K562 (cell line): ENCODE data around the gene KANK2.

Experiments used
- FOXM1 ChIP-seq, 2 experiments: fragments of 450-650 bp in 1 of 2; sonication (generic) in 1 of 2; formaldehyde crosslinking in 1 of 2; IDR thresholded peaks; 2 replicates each; pipeline versions ENCODE4 v1.6.1 to v1.9.0; 2017 to 2022; ENCODE audit warnings: low read depth in 2 of 2, mild to moderate bottlenecking in 2 of 2, missing genetic modification reagents in 1 of 2, moderate library complexity in 1 of 2
- MAZ ChIP-seq, 2 experiments: fragments of 450-650 bp in 1 of 2; sonication (generic) in 1 of 2; formaldehyde crosslinking; IDR thresholded peaks in 1 of 2; conservative IDR thresholded peaks in 1 of 2; 2 replicates each; pipeline versions ENCODE4 v1.4.0 to v1.5.0; 2020; ENCODE audit warnings: mild to moderate bottlenecking in 1 of 2, missing genetic modification reagents in 1 of 2
- NFE2L1 ChIP-seq: fragments of 450-650 bp; IDR thresholded peaks from 2 replicates; pipeline ENCODE4 v1.6.1; 2016; ENCODE audit warnings: missing genetic modification characterization, low read depth, mild to moderate bottlenecking, missing compliant biosample characterization, moderate library complexity, borderline replicate concordance
- SIN3A ChIP-seq, 2 experiments: fragments of 150-350 bp in 1 of 2; IDR thresholded peaks; 2 replicates each; pipeline ENCODE4 v1.6.1; 2011 to 2016; ENCODE audit warnings: borderline replicate concordance in 2 of 2, low read depth in 2 of 2, low read length in 2 of 2, mild to moderate bottlenecking in 2 of 2, moderate library complexity in 2 of 2; ENCODE audit not compliant: control insufficient read depth in 1 of 2
- SRSF1 ChIP-seq: fragments of 200-400 bp; formaldehyde crosslinking; IDR thresholded peaks from 2 replicates; pipeline ENCODE4 v1.6.1; 2017; ENCODE audit warnings: mild to moderate bottlenecking, low read depth, low read length, moderate library complexity
- TF ChIP-seq, protein P1 (sequence below): sonication (generic); formaldehyde crosslinking; IDR thresholded peaks from 2 replicates; pipeline ENCODE4 v1.8.0; 2023; ENCODE audit warnings: missing genetic modification reagents, mild to moderate bottlenecking, borderline replicate concordance
- TF ChIP-seq, protein P2 (sequence below): IDR thresholded peaks from 3 replicates; pipeline ENCODE4 v1.6.1; 2011; ENCODE audit warnings: borderline replicate concordance, mild to moderate bottlenecking; ENCODE audit not compliant: insufficient read length, insufficient read depth
- TF ChIP-seq, protein P3 (sequence below), 3 experiments: IDR thresholded peaks in 2 of 3; conservative IDR thresholded peaks in 1 of 3; 2 replicates each; pipeline ENCODE4 v1.5.1; 2011 to 2012; ENCODE audit warnings: low read length in 3 of 3, mild to moderate bottlenecking in 3 of 3, control low read depth in 2 of 3, improper control_type of control experiment in 1 of 3, inconsistent platforms in 1 of 3, low read depth in 1 of 3, mixed read lengths in 1 of 3, moderate library complexity in 1 of 3; ENCODE audit not compliant: insufficient read depth in 2 of 3
- TF ChIP-seq, protein P4 (sequence below), 2 experiments: IDR thresholded peaks; 2 replicates each; pipeline ENCODE4 v1.6.1; 2012; ENCODE audit warnings: improper control_type of control experiment in 2 of 2, low read depth in 2 of 2, low read length in 2 of 2, borderline replicate concordance in 1 of 2

DNA sequence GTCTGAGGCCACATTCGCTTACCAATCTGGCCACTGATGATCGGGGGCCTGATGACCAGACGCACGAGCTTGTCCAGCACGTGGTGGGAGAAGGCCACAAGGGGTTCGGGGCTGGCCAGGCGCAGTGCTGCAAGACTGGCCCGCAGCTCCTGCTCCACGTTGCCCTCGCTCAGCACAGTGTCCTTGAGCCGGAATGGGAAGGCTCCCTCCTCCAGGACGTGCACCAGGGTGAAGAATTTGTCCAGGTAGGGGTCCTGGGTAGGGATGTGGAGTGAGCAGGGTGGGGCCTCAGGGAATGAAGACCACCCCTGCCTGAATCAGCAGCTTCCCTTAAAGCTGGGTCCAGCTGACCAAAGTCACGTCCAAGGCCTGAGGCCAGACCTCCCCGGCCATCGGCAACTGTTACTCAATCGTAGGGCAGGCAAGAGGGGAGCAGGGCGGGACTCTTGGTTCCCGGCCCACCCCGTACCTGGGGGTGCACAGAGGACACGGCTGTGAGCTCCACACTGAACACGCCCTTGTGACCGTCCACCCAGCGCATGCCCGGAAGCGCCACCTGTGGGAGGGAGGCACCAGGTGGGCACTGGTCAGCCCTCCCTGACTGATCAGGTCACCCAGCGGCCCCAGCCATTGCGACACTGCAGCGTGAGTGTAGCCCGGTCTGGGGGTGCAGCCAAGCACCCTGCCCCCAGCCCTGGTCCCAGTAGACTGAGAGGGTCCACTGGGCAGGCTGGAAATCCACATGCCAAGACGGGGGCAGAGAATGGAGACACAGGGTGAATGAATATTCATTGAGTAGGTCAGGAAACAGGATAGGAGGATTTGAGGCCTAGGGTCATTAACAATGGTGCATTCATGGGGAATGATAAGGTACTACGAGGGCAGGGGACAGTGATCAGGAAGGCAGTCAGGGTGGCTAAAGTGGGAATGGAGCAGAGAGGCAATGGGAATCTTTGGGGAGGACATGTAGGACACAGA is 39.3 kb upstream of the KANK2 start:
- TF ChIP-seq NFE2L1 (tag) (no peak), SRSF1 (no peak), SIN3A (IDR thresholded peaks at IDR 0.05; ENCODE audit: borderline replicate concordance in 2 of 2, control insufficient read depth in 1 of 2, low read depth in 2 of 2, low read length in 2 of 2) (no peak), FOXM1 (IDR thresholded peaks at IDR 0.05; ENCODE audit: low read depth) (no peak), FOXM1 (CRISPR knock-in tag; IDR thresholded peaks at IDR 0.05; ENCODE audit: low read depth) (no peak), MAZ (CRISPR knock-in tag; conservative IDR thresholded peaks at IDR 0.05 in 1 of 2, IDR thresholded peaks at IDR 0.05 in 1 of 2) (no peak)
- TF ChIP-seq, protein P1, sequence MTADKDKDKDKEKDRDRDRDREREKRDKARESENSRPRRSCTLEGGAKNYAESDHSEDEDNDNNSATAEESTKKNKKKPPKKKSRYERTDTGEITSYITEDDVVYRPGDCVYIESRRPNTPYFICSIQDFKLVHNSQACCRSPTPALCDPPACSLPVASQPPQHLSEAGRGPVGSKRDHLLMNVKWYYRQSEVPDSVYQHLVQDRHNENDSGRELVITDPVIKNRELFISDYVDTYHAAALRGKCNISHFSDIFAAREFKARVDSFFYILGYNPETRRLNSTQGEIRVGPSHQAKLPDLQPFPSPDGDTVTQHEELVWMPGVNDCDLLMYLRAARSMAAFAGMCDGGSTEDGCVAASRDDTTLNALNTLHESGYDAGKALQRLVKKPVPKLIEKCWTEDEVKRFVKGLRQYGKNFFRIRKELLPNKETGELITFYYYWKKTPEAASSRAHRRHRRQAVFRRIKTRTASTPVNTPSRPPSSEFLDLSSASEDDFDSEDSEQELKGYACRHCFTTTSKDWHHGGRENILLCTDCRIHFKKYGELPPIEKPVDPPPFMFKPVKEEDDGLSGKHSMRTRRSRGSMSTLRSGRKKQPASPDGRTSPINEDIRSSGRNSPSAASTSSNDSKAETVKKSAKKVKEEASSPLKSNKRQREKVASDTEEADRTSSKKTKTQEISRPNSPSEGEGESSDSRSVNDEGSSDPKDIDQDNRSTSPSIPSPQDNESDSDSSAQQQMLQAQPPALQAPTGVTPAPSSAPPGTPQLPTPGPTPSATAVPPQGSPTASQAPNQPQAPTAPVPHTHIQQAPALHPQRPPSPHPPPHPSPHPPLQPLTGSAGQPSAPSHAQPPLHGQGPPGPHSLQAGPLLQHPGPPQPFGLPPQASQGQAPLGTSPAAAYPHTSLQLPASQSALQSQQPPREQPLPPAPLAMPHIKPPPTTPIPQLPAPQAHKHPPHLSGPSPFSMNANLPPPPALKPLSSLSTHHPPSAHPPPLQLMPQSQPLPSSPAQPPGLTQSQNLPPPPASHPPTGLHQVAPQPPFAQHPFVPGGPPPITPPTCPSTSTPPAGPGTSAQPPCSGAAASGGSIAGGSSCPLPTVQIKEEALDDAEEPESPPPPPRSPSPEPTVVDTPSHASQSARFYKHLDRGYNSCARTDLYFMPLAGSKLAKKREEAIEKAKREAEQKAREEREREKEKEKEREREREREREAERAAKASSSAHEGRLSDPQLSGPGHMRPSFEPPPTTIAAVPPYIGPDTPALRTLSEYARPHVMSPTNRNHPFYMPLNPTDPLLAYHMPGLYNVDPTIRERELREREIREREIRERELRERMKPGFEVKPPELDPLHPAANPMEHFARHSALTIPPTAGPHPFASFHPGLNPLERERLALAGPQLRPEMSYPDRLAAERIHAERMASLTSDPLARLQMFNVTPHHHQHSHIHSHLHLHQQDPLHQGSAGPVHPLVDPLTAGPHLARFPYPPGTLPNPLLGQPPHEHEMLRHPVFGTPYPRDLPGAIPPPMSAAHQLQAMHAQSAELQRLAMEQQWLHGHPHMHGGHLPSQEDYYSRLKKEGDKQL (CRISPR knock-in tag), result no peak
- TF ChIP-seq, protein P2, sequence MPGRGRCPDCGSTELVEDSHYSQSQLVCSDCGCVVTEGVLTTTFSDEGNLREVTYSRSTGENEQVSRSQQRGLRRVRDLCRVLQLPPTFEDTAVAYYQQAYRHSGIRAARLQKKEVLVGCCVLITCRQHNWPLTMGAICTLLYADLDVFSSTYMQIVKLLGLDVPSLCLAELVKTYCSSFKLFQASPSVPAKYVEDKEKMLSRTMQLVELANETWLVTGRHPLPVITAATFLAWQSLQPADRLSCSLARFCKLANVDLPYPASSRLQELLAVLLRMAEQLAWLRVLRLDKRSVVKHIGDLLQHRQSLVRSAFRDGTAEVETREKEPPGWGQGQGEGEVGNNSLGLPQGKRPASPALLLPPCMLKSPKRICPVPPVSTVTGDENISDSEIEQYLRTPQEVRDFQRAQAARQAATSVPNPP, result no peak
- TF ChIP-seq, protein P3, sequence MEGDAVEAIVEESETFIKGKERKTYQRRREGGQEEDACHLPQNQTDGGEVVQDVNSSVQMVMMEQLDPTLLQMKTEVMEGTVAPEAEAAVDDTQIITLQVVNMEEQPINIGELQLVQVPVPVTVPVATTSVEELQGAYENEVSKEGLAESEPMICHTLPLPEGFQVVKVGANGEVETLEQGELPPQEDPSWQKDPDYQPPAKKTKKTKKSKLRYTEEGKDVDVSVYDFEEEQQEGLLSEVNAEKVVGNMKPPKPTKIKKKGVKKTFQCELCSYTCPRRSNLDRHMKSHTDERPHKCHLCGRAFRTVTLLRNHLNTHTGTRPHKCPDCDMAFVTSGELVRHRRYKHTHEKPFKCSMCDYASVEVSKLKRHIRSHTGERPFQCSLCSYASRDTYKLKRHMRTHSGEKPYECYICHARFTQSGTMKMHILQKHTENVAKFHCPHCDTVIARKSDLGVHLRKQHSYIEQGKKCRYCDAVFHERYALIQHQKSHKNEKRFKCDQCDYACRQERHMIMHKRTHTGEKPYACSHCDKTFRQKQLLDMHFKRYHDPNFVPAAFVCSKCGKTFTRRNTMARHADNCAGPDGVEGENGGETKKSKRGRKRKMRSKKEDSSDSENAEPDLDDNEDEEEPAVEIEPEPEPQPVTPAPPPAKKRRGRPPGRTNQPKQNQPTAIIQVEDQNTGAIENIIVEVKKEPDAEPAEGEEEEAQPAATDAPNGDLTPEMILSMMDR (IDR thresholded peaks at IDR 0.05 in 2 of 3, conservative IDR thresholded peaks at IDR 0.05 in 1 of 3; ENCODE audit: insufficient read depth in 2 of 3, low read depth in 1 of 3, low read length in 3 of 3), result no peak
- TF ChIP-seq, protein P4, sequence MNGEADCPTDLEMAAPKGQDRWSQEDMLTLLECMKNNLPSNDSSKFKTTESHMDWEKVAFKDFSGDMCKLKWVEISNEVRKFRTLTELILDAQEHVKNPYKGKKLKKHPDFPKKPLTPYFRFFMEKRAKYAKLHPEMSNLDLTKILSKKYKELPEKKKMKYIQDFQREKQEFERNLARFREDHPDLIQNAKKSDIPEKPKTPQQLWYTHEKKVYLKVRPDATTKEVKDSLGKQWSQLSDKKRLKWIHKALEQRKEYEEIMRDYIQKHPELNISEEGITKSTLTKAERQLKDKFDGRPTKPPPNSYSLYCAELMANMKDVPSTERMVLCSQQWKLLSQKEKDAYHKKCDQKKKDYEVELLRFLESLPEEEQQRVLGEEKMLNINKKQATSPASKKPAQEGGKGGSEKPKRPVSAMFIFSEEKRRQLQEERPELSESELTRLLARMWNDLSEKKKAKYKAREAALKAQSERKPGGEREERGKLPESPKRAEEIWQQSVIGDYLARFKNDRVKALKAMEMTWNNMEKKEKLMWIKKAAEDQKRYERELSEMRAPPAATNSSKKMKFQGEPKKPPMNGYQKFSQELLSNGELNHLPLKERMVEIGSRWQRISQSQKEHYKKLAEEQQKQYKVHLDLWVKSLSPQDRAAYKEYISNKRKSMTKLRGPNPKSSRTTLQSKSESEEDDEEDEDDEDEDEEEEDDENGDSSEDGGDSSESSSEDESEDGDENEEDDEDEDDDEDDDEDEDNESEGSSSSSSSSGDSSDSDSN (IDR thresholded peaks at IDR 0.05; ENCODE audit: borderline replicate concordance in 1 of 2, low read depth in 2 of 2, low read length in 2 of 2), result no peak
